ENCODE data around the gene WBP1L. TPM values are rescaled to one million over a fixed set of nuclear protein-coding genes. Genes with fewer than 3 reads are reported as not detected.

Gene WBP1L
- total RNA-seq, 2 donors from 2014 or later, result 136 to 168 TPM

DNA sequence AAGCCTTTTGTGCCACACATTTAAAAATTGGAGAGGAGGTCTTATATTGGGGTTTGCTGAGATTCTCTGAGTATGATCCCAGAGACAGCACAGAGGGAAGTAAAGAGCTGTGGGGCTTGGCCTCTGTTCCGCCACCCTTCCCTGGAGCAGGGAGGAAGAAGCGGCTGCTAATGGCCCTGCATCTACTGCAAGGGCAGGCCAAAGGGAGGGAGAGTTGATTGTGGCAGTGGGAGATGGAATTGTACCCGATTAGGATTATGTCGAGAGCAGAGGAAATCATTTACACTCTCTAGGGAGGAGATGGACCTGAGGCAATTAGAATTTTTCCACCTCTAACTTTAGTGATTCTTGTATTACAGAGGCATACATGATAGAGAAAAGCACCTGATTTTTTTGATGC lies 64.6 kb downstream of the WBP1L start:
- TF ChIP-seq POLR2A (IDR thresholded peaks at IDR 0.05), result no peak
- TF ChIP-seq, protein P1, sequence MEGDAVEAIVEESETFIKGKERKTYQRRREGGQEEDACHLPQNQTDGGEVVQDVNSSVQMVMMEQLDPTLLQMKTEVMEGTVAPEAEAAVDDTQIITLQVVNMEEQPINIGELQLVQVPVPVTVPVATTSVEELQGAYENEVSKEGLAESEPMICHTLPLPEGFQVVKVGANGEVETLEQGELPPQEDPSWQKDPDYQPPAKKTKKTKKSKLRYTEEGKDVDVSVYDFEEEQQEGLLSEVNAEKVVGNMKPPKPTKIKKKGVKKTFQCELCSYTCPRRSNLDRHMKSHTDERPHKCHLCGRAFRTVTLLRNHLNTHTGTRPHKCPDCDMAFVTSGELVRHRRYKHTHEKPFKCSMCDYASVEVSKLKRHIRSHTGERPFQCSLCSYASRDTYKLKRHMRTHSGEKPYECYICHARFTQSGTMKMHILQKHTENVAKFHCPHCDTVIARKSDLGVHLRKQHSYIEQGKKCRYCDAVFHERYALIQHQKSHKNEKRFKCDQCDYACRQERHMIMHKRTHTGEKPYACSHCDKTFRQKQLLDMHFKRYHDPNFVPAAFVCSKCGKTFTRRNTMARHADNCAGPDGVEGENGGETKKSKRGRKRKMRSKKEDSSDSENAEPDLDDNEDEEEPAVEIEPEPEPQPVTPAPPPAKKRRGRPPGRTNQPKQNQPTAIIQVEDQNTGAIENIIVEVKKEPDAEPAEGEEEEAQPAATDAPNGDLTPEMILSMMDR (IDR thresholded peaks at IDR 0.05), result no peak
- no peak for TF ChIP-seq POLR2AphosphoS5 (IDR thresholded peaks at IDR 0.05)
- H3K27me3 ChIP-seq (replicated peaks; ENCODE audit: insufficient read depth), result no peaks in the 10 kb centered on the region
- H3K9me3 ChIP-seq, result no peaks in the 10 kb centered on the region
- no peak overlapping the region for H3K4me3 ChIP-seq
- WGBS, result 72% methylated on average over 4 of the region's 4 CpGs
- no peaks in the 10 kb centered on the region for H3K4me1 ChIP-seq (replicated peaks)
- H3K36me3 ChIP-seq, result no peaks in the 10 kb centered on the region
- no peak overlapping the region for H3K27ac ChIP-seq
- DNase-seq (ENCODE audit: low spot score), result no peak
- intact Hi-C loops (cut with DNase I), result no loop called here

DNA sequence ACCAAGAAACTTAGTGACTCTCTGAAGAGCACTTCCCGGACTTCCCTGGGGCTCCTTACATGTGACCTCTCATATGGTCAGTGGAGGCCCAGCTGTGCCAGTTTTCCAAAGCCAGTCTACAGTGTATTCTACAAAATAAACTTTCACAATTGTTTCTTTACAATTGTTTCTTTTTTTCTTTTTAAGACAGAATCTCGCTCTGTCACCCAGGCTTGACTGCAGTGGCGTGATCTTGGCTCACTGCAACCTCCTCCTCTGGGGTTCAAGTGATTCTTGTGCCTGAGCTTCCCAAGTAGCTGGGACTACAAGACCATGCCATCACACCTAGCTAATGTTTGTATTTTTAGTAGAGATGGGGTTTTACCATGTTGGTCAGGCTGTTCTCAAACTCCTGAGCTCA lies 67.6 kb downstream of the WBP1L start:
- no peak overlapping the region for H3K27ac ChIP-seq
- intact Hi-C loops (cut with DNase I), result no loop called here
- peaks cover 0 to 3% of the 10 kb centered on the region in 2 donors for H3K36me3 ChIP-seq
- no peaks in the 10 kb centered on the region for H3K27me3 ChIP-seq (replicated peaks; ENCODE audit: insufficient read depth)
- TF ChIP-seq POLR2AphosphoS5 (IDR thresholded peaks at IDR 0.05) (no peak), POLR2A (IDR thresholded peaks at IDR 0.05) (no peak)
- TF ChIP-seq, protein P1 (IDR thresholded peaks at IDR 0.05), result no peak
- H3K4me3 ChIP-seq, result no peak overlapping the region
- DNase-seq (ENCODE audit: low spot score), result no peak
- H3K9me3 ChIP-seq, result no peaks in the 10 kb centered on the region
- no peaks in the 10 kb centered on the region for H3K4me1 ChIP-seq (replicated peaks)
- WGBS, result 96% methylated on average over 3 of the region's 3 CpGs

DNA sequence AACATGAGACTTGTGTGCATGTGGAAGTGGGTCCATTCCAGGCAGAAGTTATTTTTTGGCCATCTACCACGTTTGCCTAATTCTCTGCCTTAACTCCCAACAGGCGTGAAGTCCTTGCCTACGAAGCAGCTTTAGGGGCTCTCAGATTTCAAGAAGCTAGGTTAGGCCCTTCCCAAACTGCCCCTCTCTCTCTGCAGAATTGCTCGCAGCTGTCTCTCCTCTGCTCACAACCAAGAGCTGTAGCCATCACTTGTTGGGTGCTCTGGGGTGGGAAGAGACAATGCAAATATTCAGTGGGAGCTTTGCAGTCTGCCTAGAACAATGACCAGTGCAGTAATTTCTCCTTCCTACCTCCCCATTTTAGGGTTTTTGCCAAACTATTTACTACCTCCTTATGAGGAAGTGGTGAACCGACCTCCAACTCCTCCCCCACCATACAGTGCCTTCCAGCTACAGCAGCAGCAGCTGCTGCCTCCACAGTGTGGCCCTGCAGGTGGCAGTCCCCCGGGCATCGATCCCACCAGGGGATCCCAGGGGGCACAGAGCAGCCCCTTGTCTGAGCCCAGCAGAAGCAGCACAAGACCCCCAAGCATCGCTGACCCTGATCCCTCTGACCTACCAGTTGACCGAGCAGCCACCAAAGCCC lies 68.6 kb downstream of the WBP1L start:
- Histone ChIP-seq H3K4me1 (replicated peaks) (no peaks in the 10 kb centered on the region), H3K9me3 (no peaks in the 10 kb centered on the region), H3K27me3 (replicated peaks; ENCODE audit: insufficient read depth) (no peaks in the 10 kb centered on the region), H3K36me3 (peaks cover 0 to 3% of the 10 kb centered on the region in 2 donors), H3K27ac (no peak overlapping the region), H3K4me3 (no peak overlapping the region)
- DNase-seq (ENCODE audit: low spot score), result no peak
- WGBS, result 70% methylated on average over 9 of the region's 9 CpGs
- TF ChIP-seq POLR2AphosphoS5 (IDR thresholded peaks at IDR 0.05), result no peak
- no peak for TF ChIP-seq POLR2A (IDR thresholded peaks at IDR 0.05)
- TF ChIP-seq, protein P1 (IDR thresholded peaks at IDR 0.05), result no peak
- intact Hi-C loops (cut with DNase I), result no loop called here

DNA sequence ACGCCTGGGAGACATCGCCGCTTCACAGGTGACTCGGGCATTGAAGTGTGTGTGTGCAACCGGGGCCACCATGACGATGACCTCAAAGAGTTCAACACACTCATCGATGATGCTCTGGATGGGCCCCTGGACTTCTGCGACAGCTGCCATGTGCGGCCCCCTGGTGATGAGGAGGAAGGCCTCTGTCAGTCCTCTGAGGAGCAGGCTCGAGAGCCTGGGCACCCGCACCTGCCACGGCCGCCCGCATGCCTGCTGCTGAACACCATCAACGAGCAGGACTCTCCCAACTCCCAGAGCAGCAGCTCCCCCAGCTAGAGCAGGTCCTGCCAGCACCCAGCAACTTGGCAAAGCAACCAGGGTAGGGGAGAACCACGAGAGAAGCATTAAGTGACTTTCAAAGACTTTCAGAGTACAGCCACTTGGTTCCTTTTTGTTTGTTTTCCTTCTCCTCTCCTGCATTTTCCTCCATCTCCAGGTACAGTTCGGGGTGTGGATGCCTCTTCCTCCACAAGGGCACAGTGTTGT lies 69.3 kb downstream of the WBP1L start:
- WGBS, result 83% methylated on average over 17 of the region's 17 CpGs
- no peaks in the 10 kb centered on the region for H3K4me1 ChIP-seq (replicated peaks)
- TF ChIP-seq POLR2A (IDR thresholded peaks at IDR 0.05), result no peak
- TF ChIP-seq POLR2AphosphoS5 (IDR thresholded peaks at IDR 0.05), result no peak
- TF ChIP-seq, protein P1 (IDR thresholded peaks at IDR 0.05), result no peak
- H3K9me3 ChIP-seq, result no peaks in the 10 kb centered on the region
- H3K4me3 ChIP-seq, result no peak overlapping the region
- intact Hi-C loops (cut with DNase I), result no loop called here
- H3K36me3 ChIP-seq, result peaks cover 0 to 3% of the 10 kb centered on the region in 2 donors
- H3K27ac ChIP-seq, result no peak overlapping the region
- DNase-seq (ENCODE audit: low spot score), result no peak
- no peaks in the 10 kb centered on the region for H3K27me3 ChIP-seq (replicated peaks; ENCODE audit: insufficient read depth)
